AG08395 (cell line): ENCODE measurements around the gene RNF114.
A peak's percentile ranks its signal among the peaks of the same experiment; 100 is the strongest.
"Not testable (repeated sequence)": the region's sequence is repeated elsewhere in the genome, so short reads cannot be mapped to it uniquely, and the experiment has no call there.

Experiments
- DNase-seq: peaks from one replicate; pipeline ENCODE4 v3.0.0; 2012; ENCODE audit warnings: mixed read lengths, low spot score

Gene RNF114

DNA sequence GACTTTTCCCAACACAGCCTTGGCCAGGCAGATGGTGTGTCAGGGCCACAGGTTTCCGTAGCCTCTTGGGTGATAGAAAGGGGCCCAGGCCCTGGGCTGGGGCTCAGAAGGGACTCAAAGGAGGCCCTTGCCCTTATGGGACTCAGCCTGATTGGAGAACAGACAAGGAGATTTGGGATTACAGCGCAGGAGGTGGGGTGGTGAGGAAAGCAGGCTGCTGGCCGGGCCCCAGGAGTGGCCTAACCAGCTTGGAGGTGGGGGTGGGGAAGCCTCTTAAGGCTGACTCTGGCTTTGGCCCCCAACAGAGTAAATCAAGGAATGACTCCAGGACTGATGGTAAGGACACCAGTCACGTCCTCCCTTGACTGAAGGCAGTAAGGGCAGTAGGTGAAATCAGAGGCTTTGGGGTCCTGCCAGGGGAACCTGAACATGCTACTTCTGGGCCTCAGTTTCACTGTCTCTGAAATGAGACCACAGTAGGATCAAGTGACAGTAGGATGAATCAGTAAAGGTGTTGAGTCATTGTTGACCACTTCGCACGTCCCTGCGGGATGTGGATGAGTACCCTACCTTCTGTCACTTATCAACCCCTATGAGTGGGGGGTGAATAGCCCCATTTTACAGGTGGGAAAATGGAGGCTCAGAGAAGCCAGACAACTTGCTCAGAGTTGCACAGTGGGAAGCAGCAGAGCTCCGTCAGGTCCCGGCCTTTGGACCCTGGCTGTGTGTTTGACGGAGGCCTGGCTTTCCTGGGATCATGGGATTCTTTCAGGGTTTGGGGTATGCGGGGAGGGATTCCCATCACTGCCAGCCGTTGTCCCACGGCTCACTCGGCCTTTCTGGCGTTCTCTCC, 51.0 kb downstream of the RNF114 start:
- peak; percentile 35 for DNase-seq

DNA sequence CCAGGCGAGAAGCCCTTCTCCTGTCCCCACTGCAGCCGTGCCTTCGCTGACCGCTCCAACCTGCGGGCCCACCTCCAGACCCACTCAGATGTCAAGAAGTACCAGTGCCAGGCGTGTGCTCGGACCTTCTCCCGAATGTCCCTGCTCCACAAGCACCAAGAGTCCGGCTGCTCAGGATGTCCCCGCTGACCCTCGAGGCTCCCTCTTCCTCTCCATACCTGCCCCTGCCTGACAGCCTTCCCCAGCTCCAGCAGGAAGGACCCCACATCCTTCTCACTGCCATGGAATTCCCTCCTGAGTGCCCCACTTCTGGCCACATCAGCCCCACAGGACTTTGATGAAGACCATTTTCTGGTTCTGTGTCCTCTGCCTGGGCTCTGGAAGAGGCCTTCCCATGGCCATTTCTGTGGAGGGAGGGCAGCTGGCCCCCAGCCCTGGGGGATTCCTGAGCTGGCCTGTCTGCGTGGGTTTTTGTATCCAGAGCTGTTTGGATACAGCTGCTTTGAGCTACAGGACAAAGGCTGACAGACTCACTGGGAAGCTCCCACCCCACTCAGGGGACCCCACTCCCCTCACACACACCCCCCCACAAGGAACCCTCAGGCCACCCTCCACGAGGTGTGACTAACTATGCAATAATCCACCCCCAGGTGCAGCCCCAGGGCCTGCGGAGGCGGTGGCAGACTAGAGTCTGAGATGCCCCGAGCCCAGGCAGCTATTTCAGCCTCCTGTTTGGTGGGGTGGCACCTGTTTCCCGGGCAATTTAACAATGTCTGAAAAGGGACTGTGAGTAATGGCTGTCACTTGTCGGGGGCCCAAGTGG, 51.9 kb downstream of the RNF114 start:
- DNase-seq: no peak

DNA sequence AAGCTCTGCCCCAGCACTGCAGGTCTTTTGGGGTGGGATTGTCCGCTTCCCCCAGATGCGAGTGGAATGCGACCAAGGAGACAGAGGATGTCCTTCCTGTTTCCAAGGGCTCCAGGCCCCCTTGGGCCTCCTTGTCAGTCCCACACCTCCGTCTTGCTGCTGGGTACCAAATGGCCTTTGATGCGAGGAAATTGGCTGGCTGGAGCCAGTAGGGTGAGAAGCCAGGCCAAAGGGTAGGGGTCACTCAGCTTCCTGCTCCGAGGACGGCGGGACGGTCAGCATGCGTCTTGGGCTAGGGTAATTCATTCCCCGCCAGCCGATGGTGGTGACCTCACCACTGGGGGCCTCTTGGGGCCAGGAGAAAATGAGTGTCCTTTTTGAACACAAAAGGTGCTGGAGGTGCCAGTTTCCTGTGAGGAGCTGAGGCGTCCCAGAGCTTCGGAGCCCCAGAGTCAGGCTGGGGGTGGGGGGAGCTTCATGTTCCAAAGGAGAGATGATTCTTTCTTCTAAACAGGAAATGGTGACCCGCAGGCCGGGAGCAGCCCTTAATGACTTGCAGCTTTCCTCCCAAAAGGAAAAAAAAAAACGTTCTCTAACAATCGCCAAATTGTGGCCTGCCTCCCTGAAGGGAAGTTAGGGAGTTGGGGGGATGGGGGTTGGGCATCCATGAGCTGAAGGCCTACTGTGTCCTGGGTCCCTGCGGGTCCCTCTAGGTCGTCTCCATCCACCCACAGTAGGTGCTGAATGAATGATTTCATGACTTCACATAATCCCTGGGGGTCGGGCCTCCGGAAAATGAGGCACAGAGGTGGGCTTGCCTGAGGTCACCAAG, 53.3 kb downstream of the RNF114 start:
- peak; percentile 86 for DNase-seq

DNA sequence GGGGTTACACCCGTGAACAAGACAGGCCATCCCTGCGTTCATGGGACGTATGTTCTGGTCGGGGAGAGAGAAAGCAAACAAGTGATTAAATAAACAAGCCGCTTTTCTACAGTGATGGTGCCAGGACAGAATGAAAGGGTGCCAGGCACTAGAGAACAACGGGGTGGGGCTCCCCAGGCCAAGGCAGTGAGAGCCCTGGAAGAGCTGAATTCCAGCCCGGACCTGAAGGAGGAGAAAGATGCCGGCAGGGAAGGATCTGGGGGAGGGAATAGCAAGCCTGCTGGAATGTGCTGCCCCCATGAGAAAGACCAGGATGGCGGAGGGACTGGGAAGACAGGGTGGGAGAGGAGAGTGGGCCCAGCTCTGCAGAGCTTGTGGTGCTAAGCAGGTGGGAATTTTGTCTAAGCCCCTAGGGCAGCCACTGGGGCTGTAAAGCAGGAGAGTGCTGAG, 54.1 kb downstream of the RNF114 start:
- DNase-seq: no peak

DNA sequence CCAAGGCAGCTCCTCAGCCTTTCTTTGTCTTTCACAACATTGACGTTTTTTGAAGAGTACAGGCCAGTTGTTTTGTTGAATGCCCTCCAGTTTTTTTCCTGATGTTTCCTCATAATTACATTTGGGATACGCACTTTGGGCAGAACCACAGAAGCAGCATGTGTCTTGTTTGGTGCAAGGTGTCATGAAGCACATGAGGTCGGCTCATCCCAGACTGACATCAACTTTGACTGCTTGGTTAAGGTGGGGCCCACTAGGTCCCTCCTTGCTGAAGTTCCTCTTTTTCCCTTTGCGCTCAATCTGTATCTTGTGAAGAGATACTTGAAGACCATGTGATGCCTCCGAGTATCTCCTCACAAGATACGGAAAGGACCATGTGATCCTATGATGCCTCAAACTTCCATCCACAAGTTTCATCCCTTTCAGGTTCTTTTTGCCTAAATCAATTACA, 57.1 kb downstream of the RNF114 start:
- no peak for DNase-seq

DNA sequence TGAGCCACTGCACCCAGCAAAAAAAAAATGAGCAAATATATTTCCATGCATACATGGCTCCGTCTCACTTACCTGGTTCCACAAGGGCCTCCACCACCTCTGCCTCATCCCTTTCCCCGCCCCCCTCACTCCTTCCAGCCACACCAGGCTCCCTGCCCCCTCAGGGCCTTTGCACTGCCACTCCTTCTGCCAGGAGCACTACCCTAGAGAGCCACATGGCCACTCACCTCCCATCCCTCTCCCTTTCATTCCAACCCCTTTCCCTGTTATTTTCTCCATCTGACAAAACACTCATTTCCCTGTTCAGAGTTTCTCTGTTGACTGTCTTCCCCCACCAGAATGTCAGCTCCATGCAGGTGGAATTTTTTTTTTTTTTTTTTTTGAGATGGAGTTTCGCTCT, 59.4 kb downstream of the RNF114 start:
- DNase-seq: no peak

DNA sequence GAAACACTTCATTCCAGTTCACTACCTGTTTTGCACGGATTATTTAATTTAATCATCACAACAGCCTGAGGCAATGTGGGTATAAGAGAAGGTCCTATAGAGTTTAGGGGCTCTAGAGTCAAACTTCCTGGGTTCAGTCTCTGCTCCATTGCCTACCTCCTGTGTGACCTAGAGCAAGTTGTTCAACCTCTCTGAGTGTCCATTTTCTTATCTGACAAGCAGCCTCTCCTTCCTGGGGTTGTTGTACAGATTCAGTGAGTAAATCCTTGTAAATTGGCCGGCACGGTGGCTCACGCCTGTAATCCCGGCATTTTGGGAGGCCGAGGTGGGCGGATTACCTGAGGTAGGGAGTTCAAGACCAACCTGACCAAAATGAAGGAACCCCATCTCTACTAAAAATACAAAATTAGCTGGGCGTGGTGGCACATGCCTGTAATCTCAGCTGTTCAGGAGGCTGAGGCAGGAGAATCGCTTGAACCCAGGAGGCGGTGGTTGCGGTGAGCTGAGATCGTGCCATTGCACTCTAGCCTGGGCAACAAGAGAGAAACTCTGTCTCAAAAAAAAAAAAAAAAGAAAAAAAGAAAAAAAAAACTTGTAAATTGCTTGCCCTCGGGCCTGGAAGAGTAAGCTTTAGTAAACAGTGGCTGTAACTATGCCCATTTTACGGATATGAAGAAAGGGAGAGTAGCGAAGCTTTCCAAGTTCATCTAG, 62.4 kb downstream of the RNF114 start:
- DNase-seq: not testable (repeated sequence)

DNA sequence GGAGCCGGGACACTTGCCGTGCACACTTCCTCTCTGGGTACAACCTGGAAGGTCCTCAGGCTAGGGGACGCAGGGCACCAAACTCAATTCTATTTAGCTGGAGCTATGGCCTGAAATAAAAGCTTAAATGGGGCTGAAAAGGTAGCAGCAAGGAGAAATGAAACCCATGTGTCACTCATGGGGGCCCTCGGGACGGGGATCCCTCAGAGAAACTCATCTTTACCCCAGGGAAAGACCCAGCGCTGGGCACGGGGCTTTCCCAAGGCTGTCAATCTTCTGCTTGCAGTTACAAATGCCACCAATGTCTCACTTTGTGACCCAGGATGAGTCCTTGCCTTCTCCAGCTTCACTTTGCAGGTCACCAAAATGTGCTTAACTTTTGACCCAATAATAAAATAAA, 63.1 kb downstream of the RNF114 start:
- no peak for DNase-seq

DNA sequence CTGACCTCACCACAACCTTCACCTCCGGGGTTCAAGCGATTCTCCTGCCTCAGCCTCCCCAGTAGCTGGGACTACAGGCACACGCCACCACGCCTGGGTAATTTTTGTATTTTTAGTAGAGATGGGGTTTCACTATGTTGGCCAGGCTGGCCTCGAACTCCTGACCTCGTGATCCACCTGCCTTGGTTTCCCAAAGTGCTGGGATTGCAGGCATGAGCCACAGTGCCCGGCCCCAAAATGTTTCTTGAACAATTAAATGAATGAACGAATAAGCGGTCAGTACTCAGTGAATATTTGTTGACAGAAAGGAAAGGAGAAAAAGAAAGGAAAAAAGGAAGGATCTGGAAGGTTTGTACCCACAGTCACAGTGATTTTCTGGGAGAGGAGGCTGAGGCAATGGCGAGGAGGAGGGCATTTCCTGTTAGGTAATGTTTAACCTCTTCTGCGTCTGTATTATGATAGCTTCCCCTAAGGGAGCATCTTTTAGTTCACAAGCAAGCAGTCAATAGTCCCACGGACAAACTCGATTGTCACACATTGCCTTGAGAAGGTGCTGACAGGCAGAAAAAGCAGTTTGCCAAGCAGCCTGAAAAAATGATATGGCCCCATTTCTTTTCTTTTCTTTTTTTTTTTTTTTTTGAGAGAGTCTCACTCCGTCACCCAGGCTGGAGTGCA, 64.5 kb downstream of the RNF114 start:
- not testable (repeated sequence) for DNase-seq

DNA sequence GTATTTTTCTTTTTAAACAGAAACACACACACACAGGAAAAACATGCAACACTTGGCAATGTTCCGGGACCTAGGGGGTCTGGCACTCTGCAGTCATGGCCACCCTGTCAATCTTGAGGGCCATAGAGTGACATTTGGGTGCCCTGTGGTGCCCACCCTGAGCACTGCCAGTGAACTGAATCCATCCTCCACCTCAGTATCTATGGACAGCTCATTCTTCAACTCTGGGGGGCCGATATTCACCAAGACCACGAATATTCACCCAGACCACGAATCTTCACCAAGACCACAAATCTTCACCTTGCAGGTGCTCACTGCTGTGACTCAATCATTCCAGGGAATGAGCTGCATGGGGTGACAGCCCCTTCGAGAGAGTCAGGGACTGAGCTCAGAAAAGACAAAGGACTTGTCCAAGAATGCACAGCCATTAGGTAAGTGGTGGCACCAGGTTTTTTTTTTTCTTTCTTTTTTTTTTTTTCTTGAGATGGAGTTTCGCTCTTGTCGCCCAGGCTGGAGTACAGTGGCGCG, 65.7 kb downstream of the RNF114 start:
- DNase-seq: no peak

DNA sequence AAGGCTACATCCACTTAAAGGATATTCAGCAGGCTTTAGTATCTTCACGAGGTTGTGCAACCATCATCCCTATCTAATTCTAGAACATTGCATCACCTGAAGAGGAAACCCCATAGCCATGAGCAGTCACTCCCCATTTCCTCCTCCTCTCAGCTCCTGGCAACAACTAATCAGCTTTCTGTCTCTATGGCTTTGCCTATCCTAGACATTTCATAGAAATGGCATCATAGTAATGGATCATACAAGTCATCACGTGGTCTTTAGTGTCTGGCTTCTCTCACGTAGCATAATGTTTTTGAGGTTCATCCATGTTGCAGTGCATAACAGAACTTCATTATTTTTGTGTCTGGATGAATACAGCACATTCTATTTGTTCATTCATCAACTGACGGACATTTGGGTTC, 67.1 kb downstream of the RNF114 start:
- DNase-seq: peak; percentile 57
